Endothelial cell of umbilical vein (primary cell): ENCODE results near the gene ARL5C. TPM values are rescaled to one million over a fixed set of nuclear protein-coding genes. Genes with fewer than 3 reads are reported as not detected.

Experiments used
- BruUV-seq: library from RNA; stranded (reverse); fragments of 400-500 nt; replicated peaks from 2 replicates; lab custom pipeline; 2021; lab: Mats Ljungman, UMichigan
- CTCF ChIA-PET: fragments of 300-600, 350-600 bp; sonication (Branson Sonifier 250); formaldehyde crosslinking; loops from one replicate; lab custom pipeline; 2021; ENCODE audit warnings: antibody characterized with exemption, inconsistent platforms; lab: Charles Lee
- POLR2A ChIA-PET: fragments of 300-600, 350-600 bp; sonication (Branson Sonifier 250); formaldehyde crosslinking; loops from one replicate; lab custom pipeline; 2021; ENCODE audit warnings: antibody characterized with exemption, inconsistent platforms; lab: Charles Lee
- DNase-seq: peaks from one replicate; pipeline ENCODE4 v3.0.0-alpha.2; 2011; ENCODE audit warnings: low read depth, low spot score
- FAIRE-seq: peaks from 2 replicates; lab custom pipeline; 2011; peaks lifted over from hg19 to GRCh38; lab: Jason Lieb, UNC
- H2AFZ ChIP-seq: 2 replicates; pipeline ENCODE4 v1.6.0; 2012; ENCODE audit warnings: low read depth, low read length, control low read depth, inconsistent platforms
- H3K27ac ChIP-seq: 2 replicates; pipeline ENCODE4 v1.5.1; 2011; ENCODE audit warnings: low read depth, mild to moderate bottlenecking, control low read depth, low read length, moderate library complexity; ENCODE audit not compliant: insufficient read depth
- H3K27me3 ChIP-seq, 2 experiments: 2 replicates each; pipeline versions ENCODE4 v1.6.0 to v1.6.1; 2011; ENCODE audit warnings: low read length in 2 of 2, mixed read lengths in 1 of 2; ENCODE audit not compliant: control insufficient read depth in 2 of 2, insufficient read depth in 2 of 2
- H3K36me3 ChIP-seq, 2 experiments: 2 replicates in 1 of 2; 3 replicates in 1 of 2; pipeline ENCODE4 v1.5.1; 2011; ENCODE audit warnings: low read length in 2 of 2, mild to moderate bottlenecking in 1 of 2, moderate library complexity in 1 of 2; ENCODE audit not compliant: control insufficient read depth in 2 of 2, insufficient read depth in 2 of 2; ENCODE audit errors: extremely low read depth in 1 of 2
- H3K4me1 ChIP-seq: 3 replicates; pipeline ENCODE4 v1.5.1; 2011; ENCODE audit warnings: mild to moderate bottlenecking, low read length; ENCODE audit not compliant: control insufficient read depth, insufficient read depth; ENCODE audit errors: extremely low read depth
- H3K4me2 ChIP-seq: 2 replicates; pipeline ENCODE4 v1.6.1; 2011; ENCODE audit warnings: low read length, control low read depth, mixed read lengths; ENCODE audit not compliant: insufficient read depth
- H3K4me3 ChIP-seq, 3 experiments: fragments of 200-600 bp in 1 of 3; sonication (generic), shearing (Covaris generic) in 1 of 3; replicated peaks in 1 of 3; 2 replicates each; pipeline ENCODE4 v1.5.1; 2011 to 2016; ENCODE audit warnings: control low read depth in 3 of 3, low read length in 3 of 3, mild to moderate bottlenecking in 2 of 3, inconsistent platforms in 1 of 3, low read depth in 1 of 3, moderate library complexity in 1 of 3; ENCODE audit not compliant: insufficient read depth in 1 of 3
- H3K79me2 ChIP-seq: 2 replicates; pipeline ENCODE4 v1.6.0; 2012; ENCODE audit warnings: low read length, inconsistent platforms; ENCODE audit not compliant: control insufficient read depth, insufficient read depth
- H3K9ac ChIP-seq: replicated peaks from 2 replicates; pipeline ENCODE3; 2011; ENCODE audit warnings: low read length, control low read depth; ENCODE audit not compliant: insufficient read depth; ENCODE audit errors: extremely low read depth
- H3K9me1 ChIP-seq: replicated peaks from 3 replicates; pipeline ENCODE4 v1.6.0; 2011; ENCODE audit warnings: mild to moderate bottlenecking, low read length; ENCODE audit not compliant: control insufficient read depth, insufficient read depth; ENCODE audit errors: extremely low read depth
- H3K9me3 ChIP-seq: replicated peaks from 2 replicates; pipeline ENCODE4 v1.5.1; 2012; ENCODE audit warnings: low read length, inconsistent platforms; ENCODE audit not compliant: control insufficient read depth, insufficient read depth
- H4K20me1 ChIP-seq: replicated peaks from 2 replicates; pipeline ENCODE3; 2011; ENCODE audit warnings: mild to moderate bottlenecking, low read length; ENCODE audit not compliant: control insufficient read depth, insufficient read depth; ENCODE audit errors: extremely low read depth
- CTCF ChIP-seq, 2 donors: IDR thresholded peaks; 1 replicate in 1 of 2; 2 replicates in 1 of 2; pipeline ENCODE4 v1.5.1; 2011; ENCODE audit warnings: low read length in 2 of 2, mild to moderate bottlenecking in 2 of 2, moderate library complexity in 2 of 2, control low read depth in 1 of 2, inconsistent platforms in 1 of 2, low read depth in 1 of 2; ENCODE audit not compliant: insufficient read depth in 1 of 2; ENCODE audit errors: extremely low read depth in 1 of 2
- EZH2 ChIP-seq: IDR thresholded peaks from 2 replicates; pipeline ENCODE4 v1.6.1; 2012; ENCODE audit warnings: borderline replicate concordance, low read depth, mild to moderate bottlenecking, moderate library complexity, low read length, inconsistent platforms; ENCODE audit not compliant: severe bottlenecking
- FOS ChIP-seq: IDR thresholded peaks from 2 replicates; pipeline ENCODE4 v1.6.1; 2011; ENCODE audit warnings: mild to moderate bottlenecking, low read length, moderate library complexity, borderline replicate concordance; ENCODE audit not compliant: insufficient read depth
- GATA2 ChIP-seq: IDR thresholded peaks from 2 replicates; pipeline ENCODE4 v1.7.0; 2011; ENCODE audit warnings: low read depth, mild to moderate bottlenecking, moderate library complexity, mixed read lengths, low read length; ENCODE audit not compliant: insufficient read length, insufficient read depth
- JUN ChIP-seq: IDR thresholded peaks from 2 replicates; pipeline ENCODE4 v1.6.1; 2011; ENCODE audit warnings: borderline replicate concordance, low read depth; ENCODE audit not compliant: insufficient read length, insufficient read depth
- MAX ChIP-seq: IDR thresholded peaks from 2 replicates; pipeline ENCODE4 v1.6.1; 2011; ENCODE audit not compliant: insufficient read depth, insufficient read length
- MYC ChIP-seq: IDR thresholded peaks from one replicate; pipeline ENCODE4 v1.6.1; 2011; ENCODE audit warnings: mild to moderate bottlenecking, low read depth, low read length
- POLR2A ChIP-seq: IDR thresholded peaks from 2 replicates; pipeline ENCODE4 v1.6.1; 2012; ENCODE audit warnings: low read depth, mild to moderate bottlenecking, control low read depth, low read length
- POLR2AphosphoS5 ChIP-seq: IDR thresholded peaks from 2 replicates; pipeline ENCODE4 v1.6.1; 2012; ENCODE audit warnings: low read depth, mild to moderate bottlenecking, control low read depth, low read length, moderate library complexity; ENCODE audit not compliant: insufficient read depth
- dilution Hi-C: fragments of 300-500 bp; cut with MboI; formaldehyde crosslinking; loops from one replicate; pipeline ENCODE4 v1.15.0; 2019; ENCODE audit warnings: low sequenced_read_pairs; ENCODE audit not compliant: extremely low pct_ligation_motif_present
- intact Hi-C: fragments of 100-400 bp; cut with micrococcal nuclease; formaldehyde crosslinking; loops from one replicate; pipeline ENCODE4 v1.10.0; 2022
- polyA plus RNA-seq, 4 experiments: library from polyadenylated mRNA; depleted of rRNA in 3 of 4; stranded (reverse) in 3 of 4; unstranded in 1 of 4; fragments of >200 nt; gene quantifications; 2 replicates each; pipeline versions ENCODE4 v1.2.1 to v1.2.3, GENCODE V29; 2011 to 2012; ENCODE audit warnings: missing spikeins in 1 of 4
- total RNA-seq: library from RNA; stranded (reverse); gene quantifications from 2 replicates; pipeline ENCODE4 v1.2.3, GENCODE V29; 2021

Gene ARL5C
- total and polyA plus RNA-seq, 2 donors (not counting 3 experiments of a cell fraction or from before 2014, with no cell fraction given), result not detected

- no peaks in the 10 kb centered on the region for H3K9me1 ChIP-seq
- no peak overlapping the region for H3K4me3 ChIP-seq
- POLR2A ChIA-PET, result no interaction called here
- FAIRE-seq (no peak), DNase-seq (no peak)
- no peaks in the 10 kb centered on the region for H3K9me3 ChIP-seq
- no peaks in the 10 kb centered on the region for H4K20me1 ChIP-seq
- dilution Hi-C loops, result no loop called here
- H3K9ac ChIP-seq, result no peak overlapping the region
- peaks cover 3% of the 10 kb centered on the region for H3K4me1 ChIP-seq
- TF ChIP-seq GATA2 (no peak), MYC (no peak), POLR2AphosphoS5 (no peak), MAX (no peak), POLR2A (no peak), CTCF (IDR thresholded peaks at IDR 0.05; ENCODE audit: extremely low read depth in 1 of 2, insufficient read depth in 1 of 2, low read depth in 1 of 2, low read length in 2 of 2) (no peak), EZH2 (no peak), FOS (no peak), JUN (no peak)
- CTCF ChIA-PET, result interaction anchor here (1.1 to 1.2 kb wide), 3 partner anchors 17 to 53 kb away, joined by 3 to 5 read pairs (median 5); no protein-coding TSS in a partner anchor
- H3K36me3 ChIP-seq, result peaks cover 3 to 24% of the 10 kb centered on the region in 2 experiments
- H3K79me2 ChIP-seq, result peaks cover 16% of the 10 kb centered on the region
- no peak overlapping the region for H3K27ac ChIP-seq
- H3K4me2 ChIP-seq, result no peak overlapping the region
- no peaks in the 10 kb centered on the region for H3K27me3 ChIP-seq
- intact Hi-C loops, result no loop called here
- no TSS peak for BruUV-seq
- H2AFZ ChIP-seq, result no peak overlapping the region
Observed at GRCh38 chr17:39191750-39192510, 26.0 kb upstream of the ARL5C start.
